Measurements from ENCODE around the gene RBMS2.
"Not testable (repeated sequence)": the region's sequence is repeated elsewhere in the genome, so short reads cannot be mapped to it uniquely, and the experiment has no call there.

RBMS2 gene, protein sequence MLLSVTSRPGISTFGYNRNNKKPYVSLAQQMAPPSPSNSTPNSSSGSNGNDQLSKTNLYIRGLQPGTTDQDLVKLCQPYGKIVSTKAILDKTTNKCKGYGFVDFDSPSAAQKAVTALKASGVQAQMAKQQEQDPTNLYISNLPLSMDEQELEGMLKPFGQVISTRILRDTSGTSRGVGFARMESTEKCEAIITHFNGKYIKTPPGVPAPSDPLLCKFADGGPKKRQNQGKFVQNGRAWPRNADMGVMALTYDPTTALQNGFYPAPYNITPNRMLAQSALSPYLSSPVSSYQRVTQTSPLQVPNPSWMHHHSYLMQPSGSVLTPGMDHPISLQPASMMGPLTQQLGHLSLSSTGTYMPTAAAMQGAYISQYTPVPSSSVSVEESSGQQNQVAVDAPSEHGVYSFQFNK

DNA sequence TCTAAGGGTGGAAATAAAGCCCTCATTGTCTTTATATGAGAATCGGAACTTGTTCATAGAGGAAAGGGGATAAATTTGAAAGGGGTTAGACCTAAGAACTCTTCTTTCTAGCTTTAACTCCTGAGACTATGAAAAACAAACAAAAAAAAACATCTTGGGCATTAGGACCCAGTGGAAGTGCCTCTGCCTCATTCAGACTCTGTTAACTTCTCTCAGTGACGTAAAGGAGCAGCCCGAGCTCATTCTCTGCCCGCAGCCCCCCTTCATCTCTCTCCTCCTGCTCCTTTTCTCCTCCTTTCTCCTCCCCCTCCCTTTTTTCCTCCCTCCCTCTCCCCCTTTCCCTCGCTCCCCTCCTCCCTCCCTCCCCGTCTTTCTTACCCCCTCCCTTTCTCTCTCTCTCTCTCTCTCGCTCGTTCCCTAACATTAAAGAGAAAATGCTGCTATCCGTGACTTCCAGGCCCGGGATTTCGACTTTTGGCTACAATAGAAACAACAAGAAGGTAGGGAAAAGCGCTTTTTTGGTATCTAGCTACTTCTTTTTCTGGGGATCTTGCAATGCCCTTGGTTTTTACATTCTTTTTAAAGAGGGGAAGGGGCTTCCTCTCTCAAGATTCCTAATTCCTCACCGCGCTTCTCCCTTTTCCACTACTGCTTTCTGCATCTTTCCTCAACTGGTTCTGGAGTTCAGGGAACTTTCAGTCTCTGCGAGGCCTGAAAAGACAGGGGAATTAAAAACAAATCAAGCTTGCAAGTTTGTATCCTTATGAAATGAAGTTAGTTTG, at the start of gene RBMS2:
Gene RBMS2 (plus strand): TSS at position 231 of the 782 bp plus-strand sequence. CDS start 204 bp downstream, at position 435.
- DNase-seq, result peak; percentile 79
- in situ Hi-C loops (cut with MboI; ENCODE audit: low pct_unique_long_range_greater_than_20kb, low sequenced_read_pairs), result no loop called here

DNA sequence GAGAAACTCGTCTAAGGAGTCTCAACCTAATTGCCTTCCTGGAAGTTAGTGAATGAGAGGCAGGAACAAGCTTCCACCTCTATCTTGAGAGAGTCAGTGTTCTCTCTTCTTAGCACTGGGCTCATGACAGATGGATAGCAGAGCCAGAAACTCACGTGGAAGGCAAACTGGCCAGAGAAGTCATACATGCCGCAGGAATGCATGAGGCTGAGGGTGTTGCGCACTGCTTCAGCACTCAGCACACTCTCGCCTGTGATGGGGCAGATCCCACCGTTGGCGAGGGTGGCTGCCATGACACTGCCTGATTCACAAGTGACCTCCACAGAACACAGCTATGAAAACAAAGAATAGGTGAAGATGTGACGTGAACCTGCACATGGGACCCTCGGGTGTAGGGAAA, 47.2 kb upstream of the RBMS2 start:
- DNase-seq, result no peak

DNA sequence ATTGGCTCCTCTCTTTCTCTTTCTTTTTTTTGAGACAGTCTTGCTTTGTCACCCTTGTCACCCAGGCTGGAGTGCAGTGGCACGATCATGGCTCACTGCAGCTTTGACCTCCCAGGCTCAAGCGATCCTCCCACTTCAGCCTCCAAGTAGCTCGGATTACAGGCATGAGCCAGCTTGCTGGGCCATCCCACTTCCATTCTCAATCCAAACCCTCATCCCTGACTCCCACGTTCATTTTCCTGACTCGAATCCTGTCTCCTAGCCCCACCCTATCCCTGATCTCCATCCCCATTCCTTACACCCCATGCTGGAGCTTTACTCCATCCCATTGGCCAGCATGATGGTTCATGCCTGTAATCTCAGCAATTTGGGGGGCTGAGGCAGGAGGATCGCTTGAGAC, 45.5 kb upstream of the RBMS2 start:
- DNase-seq, result no peak
- in situ Hi-C loops (cut with MboI; ENCODE audit: low pct_unique_long_range_greater_than_20kb, low sequenced_read_pairs), result no loop called here

More for the DNA sequence above, 47.2 kb upstream of the RBMS2 start:
- in situ Hi-C loops (cut with MboI; ENCODE audit: low pct_unique_long_range_greater_than_20kb, low sequenced_read_pairs), result no loop called here

DNA sequence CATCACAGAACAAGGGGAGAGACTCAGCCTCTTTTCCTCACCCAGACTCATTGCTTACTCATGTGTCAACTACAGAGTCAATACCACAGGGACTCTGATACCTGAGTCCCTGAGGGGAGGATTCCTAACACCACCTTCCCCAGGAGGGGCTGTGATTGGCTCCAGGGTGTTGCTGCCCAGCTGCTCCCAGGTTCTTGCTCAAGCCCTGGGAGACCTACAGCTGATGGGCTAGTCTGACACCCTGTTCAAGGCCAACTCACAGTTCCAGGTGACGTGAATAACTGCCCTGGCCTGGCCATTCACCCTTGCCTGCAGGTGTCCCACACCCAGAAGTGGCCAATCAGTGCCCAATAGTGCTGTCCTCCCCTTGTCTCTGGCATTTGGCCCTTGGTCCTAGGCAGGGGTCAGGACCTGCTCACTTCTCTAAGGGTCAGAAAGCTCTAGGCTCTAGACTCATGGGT, 44.6 kb upstream of the RBMS2 start:
- in situ Hi-C loops (cut with MboI; ENCODE audit: low pct_unique_long_range_greater_than_20kb, low sequenced_read_pairs), result no loop called here
- no peak for DNase-seq

DNA sequence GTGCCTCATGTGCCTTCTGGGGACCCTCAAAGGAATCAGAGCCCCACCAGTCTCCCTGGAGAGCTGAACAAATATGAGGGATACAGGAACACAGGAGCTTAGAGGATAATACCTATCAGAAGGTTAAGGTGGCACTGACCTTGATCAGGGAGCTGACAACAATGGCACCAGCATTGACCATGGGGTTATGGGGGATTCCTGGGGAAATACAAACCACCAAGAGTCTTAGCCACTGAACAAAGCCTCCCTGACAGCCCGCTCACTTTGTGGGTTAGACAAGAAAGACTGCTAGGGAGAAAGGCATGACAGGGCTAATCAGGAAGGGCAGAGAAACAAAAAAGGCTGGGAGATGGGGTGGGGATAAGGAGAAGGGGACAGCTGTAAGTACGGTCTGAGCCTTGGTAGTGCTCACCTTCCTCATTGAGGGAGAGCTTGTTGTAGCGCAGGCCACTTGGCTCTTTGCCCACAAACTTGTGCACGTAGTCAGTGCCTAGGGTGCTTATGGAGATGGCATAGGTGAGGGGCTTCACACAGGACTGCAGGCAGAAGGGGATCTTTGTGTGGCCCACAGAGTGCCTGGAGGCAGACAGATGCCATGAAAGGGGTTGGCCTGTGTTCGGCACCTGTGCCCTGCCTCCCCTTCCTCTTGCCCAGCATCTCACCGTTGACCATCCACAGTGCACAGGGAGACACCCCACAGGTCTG, 43.9 kb upstream of the RBMS2 start:
- DNase-seq, result no peak
- in situ Hi-C loops (cut with MboI; ENCODE audit: low pct_unique_long_range_greater_than_20kb, low sequenced_read_pairs), result no loop called here

DNA sequence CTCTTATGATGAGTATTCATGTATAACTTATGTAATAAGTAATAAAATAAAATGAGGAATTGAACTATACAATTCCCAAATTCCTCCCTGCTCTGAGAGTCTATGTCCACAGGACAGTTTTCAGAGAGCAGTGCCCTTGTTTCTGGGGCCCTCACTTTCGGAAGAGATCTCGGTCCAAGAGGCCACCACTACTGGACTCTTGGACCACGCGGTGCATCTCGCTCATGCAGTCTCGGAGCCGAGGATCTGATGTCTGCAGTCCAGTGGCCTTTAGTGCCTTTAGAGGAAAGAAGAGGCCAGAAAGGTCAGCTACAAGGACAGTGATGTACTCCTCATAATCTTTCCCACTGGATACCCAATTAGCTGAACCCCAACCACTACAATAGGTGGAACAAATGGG, 42.0 kb upstream of the RBMS2 start:
- in situ Hi-C loops (cut with MboI; ENCODE audit: low pct_unique_long_range_greater_than_20kb, low sequenced_read_pairs), result no loop called here
- no peak for DNase-seq

DNA sequence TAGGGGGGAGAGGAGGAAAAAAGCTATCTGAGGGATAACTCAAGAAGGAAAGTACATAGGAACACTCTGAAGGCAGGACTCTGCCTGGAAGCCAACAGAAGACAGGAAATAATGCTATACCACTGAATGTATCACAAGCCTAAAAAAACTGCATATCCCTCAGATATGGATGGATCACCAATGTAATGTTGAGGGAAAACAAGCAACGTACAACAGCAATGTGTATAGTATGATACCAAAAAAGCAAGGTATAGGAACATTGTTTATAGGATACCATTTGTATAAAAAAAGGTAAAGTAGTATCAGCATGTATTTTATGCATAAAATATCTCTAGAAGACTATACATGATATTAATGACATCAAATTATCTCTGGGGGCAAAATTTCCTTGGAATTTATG, 37.1 kb upstream of the RBMS2 start:
- DNase-seq, result no peak
- in situ Hi-C loops (cut with MboI; ENCODE audit: low pct_unique_long_range_greater_than_20kb, low sequenced_read_pairs), result no loop called here

DNA sequence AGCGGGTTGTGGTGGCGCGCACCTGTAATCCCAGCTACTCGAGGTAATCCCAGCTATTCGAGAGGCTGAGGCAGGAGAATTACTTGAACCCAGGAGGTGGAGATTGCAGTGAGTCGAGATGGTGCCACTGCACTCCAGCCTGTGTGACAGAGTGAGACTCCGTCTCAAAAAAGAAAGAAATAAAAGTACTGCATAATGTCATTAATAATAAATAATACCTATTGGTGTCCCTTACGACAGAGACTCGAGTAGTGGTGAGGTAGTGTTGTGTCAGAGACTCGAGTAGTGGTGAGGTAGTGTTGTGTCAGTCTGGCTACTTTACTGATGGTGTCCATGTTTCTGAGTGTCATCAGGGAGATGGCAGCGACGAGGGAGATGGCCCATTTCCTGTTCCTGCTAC, 34.9 kb upstream of the RBMS2 start:
- DNase-seq, result no peak
- in situ Hi-C loops (cut with MboI; ENCODE audit: low pct_unique_long_range_greater_than_20kb, low sequenced_read_pairs), result no loop called here

DNA sequence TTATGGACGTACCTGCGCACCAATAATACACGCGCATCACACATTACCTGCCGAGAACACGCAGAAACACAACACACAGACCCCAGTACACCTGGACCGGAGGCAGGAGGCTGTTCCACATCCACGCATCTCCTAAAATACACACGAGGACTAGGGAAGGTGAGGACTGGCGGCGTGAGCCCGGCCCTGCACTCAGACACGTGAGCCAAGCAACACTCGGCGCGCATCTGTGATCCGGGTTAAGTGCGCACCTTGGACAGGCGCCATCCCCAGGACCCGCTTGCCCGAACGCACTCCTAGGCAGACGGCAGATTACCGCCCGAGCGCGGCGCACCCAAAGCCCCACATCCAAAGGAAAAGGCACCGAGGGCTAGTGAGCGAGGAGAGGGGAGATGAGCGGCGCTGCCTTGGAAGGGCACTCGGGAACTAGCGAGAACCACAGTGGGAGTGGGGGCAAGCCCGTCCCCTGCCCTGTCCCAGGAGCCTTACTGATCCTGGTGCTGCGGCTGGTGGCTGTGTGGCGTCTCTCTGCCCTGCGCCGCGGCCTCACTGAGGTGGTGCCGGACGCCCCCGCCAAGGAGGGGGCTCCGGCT, 34.1 kb upstream of the RBMS2 start:
- in situ Hi-C loops (cut with MboI; ENCODE audit: low pct_unique_long_range_greater_than_20kb, low sequenced_read_pairs), result no loop called here
- no peak for DNase-seq

DNA sequence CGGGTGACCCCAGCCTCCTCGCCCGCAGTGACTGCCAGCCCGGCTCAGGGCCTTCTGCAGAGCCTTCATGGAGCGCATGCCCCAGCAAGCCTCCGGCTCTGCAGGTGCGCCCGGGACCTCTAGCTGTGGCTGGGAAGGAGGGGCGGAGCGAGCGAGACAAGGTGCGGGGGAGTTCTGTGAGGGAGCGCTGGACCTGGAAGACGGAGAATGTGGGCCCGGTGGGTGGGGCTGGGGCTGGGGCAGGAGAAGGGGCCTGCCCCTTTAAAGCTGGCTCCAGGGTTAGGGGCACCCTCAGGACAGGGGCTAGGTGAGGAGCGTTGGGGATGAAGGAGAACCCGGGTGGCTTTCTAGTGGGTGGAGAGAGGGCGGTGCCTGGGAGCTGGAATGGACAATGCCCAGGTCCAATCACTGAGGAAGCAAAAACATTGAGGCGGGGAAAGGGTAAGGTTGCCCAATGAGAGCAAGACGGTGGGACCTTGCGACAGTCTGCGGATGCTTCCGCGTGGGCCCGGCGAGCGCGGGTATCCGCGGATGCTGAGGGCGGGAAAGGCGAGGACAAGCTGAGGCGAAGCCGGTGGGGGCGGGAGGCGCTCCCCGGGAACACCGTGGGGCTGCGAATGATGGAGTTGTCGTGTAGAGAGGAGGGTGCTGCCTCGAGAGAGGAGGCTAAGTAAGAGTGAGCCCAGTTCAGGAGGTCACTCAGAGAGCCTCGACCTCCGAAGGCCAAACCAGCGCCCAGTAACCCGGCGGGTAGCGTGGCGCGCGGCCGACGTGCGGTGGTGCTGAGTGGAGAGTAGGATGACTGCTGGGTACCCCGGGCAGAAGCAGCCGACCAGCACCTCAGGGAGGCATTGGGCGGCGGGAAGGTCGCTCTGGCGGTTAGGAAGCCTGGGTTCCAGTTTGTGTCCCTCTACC, 33.3 kb upstream of the RBMS2 start, which contains the start of gene GLS2:
Gene GLS2 (minus strand): TSS at position 121 of the 915 bp plus-strand sequence. CDS start 43 bp downstream, at position 78.
- in situ Hi-C loops (cut with MboI; ENCODE audit: low pct_unique_long_range_greater_than_20kb, low sequenced_read_pairs), result no loop called here
- no peak for DNase-seq

DNA sequence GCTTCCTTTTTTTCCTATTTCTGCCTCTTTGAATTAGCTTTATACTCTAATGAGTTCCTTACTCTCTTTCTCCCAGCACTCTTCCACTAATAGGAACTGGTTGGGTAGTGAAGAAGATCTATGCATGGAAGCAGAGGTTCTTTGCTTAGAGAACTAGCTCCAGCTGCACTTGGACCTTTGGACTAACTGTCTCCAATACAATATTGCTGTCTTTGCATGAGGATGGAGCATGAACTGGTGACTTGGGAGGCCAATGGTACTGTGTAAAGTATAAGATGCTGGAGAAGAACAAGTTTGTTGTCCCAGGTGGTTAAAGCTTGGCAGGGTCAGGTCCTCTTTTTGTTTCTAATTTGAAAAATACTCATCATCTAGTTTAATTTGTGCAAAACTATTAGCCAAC, 31.3 kb upstream of the RBMS2 start:
- no peak for DNase-seq
- in situ Hi-C loops (cut with MboI; ENCODE audit: low pct_unique_long_range_greater_than_20kb, low sequenced_read_pairs), result no loop called here

DNA sequence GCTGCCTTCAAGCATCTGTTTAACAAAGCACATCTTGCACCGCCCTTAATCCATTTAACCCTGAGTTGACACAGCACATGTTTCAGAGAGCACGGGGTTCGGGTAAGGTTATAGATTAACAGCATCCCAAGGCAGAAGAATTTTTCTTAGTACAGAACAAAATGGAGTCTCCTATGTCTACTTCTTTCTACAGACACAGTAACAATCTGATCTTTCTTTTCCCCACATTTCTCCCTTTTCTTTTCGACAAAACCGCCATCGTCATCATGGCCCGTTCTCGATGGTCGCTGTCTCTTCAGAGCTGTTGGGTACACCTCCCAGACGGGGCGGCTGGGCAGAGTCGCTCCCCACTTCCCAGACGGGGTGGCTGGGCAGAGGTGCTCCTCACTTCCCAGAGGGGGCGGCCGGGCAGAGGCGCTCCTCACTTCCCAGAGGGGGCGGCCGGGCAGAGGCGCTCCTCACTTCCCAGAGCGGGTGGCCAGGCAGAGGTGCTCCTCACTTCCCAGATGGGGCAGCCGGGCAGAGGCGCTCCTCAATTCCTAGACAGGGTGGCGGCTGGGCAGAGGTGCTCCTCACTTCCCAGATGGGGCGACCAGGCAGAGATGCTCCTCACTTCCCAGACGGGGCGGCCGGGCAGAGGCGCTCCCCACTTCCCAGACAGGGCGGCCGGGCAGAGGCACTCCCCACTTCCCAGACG, 28.1 kb upstream of the RBMS2 start:
- in situ Hi-C loops (cut with MboI; ENCODE audit: low pct_unique_long_range_greater_than_20kb, low sequenced_read_pairs); DNase-seq: not testable (repeated sequence)

DNA sequence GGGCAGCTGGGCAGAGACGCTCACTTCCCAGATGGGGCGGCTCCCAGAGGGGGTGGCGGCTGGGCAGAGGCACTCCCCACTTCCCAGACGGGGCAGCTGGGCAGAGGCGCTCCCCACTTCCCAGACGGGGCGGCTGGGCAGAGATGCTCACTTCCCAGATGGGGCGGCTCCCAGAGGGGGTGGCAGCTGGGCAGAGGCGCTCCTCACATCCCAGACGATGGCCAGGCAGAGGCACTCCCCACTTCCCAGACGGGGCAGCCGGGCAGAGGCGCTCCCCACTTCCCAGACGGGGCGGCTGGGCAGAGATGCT, 27.6 kb upstream of the RBMS2 start:
- DNase-seq; in situ Hi-C loops (cut with MboI; ENCODE audit: low pct_unique_long_range_greater_than_20kb, low sequenced_read_pairs): not testable (repeated sequence)

DNA sequence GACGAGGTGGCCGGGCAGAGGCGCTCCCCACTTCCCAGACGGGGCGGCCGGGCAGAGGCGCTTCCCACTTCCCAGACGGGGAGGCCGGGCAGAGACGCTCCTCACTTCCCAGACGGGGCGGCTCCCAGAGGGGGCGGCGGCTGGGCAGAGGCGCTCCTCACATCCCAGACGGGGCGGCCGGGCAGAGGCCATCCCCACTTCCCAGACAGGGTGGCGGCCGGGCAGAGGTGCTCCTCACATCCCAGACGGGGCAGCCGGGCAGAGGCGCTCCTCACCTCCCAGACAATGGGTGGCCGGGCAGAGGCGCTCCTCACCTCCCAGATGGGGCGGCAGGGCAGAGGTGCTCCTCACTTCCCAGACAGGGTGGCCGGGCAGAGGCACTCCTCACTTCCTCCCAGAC, 27.1 kb upstream of the RBMS2 start:
- DNase-seq; in situ Hi-C loops (cut with MboI; ENCODE audit: low pct_unique_long_range_greater_than_20kb, low sequenced_read_pairs): not testable (repeated sequence)

DNA sequence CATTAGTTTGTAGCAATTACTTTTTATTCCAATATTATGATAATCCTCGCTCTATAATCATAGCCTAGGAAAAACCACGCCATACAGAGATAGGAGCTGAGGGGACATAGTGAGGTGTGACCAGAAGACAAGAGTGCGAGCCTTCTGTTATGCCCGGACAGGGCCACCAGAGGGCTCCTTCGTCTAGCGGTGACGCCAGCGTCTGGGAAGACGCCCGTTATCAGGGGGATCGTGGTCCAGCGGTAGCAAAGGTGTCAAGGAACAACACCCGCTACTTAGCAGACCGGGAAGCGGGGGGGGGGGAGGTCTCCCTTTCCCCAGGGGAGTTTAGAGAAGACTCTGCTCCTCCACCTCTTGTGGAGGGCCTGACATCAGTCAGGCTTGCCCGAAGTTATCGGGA, 24.9 kb upstream of the RBMS2 start:
- DNase-seq, result peak; percentile 42

DNA sequence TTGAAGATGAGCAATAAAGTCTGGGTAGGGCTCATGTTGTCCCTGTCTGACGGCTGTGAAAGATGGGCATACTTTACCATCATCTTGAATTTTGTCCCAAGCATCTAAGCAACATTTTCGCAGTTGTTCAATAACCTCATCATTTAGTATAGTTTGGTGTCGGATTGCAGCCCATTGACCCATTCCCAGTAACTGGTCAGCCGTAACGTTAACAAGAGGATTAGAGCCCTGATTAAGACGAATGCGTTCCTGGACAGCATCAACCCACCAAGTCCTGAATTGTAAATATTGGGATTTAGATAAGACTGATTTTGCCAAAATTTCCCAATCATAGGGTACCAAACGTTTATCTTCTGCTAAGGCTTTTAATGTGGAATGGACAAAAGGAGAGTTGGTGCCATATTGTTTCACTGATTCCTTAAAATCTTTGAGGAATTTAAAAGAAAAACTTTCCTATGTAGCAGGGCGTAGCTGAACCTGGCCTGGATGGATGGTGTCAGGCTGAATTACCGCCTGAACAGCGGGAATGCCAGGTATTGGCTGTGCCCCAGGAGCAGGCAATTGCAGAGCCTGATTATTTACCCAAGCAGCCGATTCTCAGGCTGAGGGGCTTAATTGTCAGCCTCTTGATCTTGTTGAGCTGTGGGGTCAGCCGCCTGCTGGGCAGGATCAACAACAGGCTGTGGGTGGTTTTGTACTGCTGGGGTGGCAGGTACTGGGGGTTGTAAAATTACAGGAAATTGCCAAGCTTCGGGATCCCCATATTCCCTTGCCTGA, 23.3 kb upstream of the RBMS2 start:
- in situ Hi-C loops (cut with MboI; ENCODE audit: low pct_unique_long_range_greater_than_20kb, low sequenced_read_pairs); DNase-seq: not testable (repeated sequence)

More for the DNA sequence above, 24.9 kb upstream of the RBMS2 start:
- in situ Hi-C loops (cut with MboI; ENCODE audit: low pct_unique_long_range_greater_than_20kb, low sequenced_read_pairs), result not testable (repeated sequence)

DNA sequence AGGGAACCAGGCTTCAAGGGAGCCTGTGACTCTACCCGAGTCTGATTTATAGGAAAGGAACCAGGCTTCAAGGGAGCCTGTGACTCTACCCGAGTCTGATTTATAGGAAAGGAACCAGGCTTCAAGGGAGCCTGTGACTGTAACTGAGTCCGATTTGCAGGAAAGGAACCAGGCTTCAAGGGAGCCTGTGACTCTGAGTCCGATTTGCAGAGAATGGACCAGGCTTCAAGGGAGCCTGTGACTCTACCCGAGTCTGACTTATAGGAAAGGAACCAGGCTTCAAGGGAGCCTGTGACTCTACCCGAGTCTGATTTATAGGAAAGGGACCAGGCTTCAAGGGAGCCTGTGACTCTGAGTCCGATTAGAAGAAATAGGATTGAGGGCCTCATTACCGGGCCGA, 22.2 kb upstream of the RBMS2 start:
- DNase-seq; in situ Hi-C loops (cut with MboI; ENCODE audit: low pct_unique_long_range_greater_than_20kb, low sequenced_read_pairs): not testable (repeated sequence)

Data from KBM-7 (cell line).